DMS114 treated with DMSO at 0.1 percent for 48 hours (cell line): ENCODE measurements around the gene HIPK1.
A peak's percentile ranks its signal among the peaks of the same experiment; 100 is the strongest.
"Not testable (repeated sequence)": the region's sequence is repeated elsewhere in the genome, so short reads cannot be mapped to it uniquely, and the experiment has no call there.

Experiments used
- DNase-seq: peaks from one replicate; lab custom pipeline; 2025; ENCODE audit not compliant: unreplicated experiment; lab: John Stamatoyannopoulos, UW

HIPK1 gene

GRCh38 chr1:113943028-113943811 lies 14.1 kb downstream of the HIPK1 start:
- no peak for DNase-seq

GRCh38 chr1:113945329-113945728 lies 16.2 kb downstream of the HIPK1 start:
- DNase-seq, result no peak

- DNase-seq, result no peak
These were observed 17.0 kb downstream of the HIPK1 start for GRCh38 chr1:113946112-113946511.

- no peak for DNase-seq
These were observed 17.7 kb downstream of the HIPK1 start for GRCh38 chr1:113946678-113947387.

GRCh38 chr1:113947388-113948107 lies 18.4 kb downstream of the HIPK1 start:
- DNase-seq, result no peak

GRCh38 chr1:113948151-113948550 lies 19.0 kb downstream of the HIPK1 start:
- not testable (repeated sequence) for DNase-seq

- no peak for DNase-seq
These were observed 19.9 kb downstream of the HIPK1 start for GRCh38 chr1:113949007-113949406.

GRCh38 chr1:113950908-113951307 lies 21.8 kb downstream of the HIPK1 start:
- no peak for DNase-seq

GRCh38 chr1:113951719-113952118 lies 22.6 kb downstream of the HIPK1 start:
- DNase-seq, result no peak

- no peak for DNase-seq
These were observed 28.9 kb downstream of the HIPK1 start for GRCh38 chr1:113957984-113958383.

- no peak for DNase-seq
These were observed 29.6 kb downstream of the HIPK1 start for GRCh38 chr1:113958691-113959090.

- no peak for DNase-seq
These were observed 34.3 kb downstream of the HIPK1 start for GRCh38 chr1:113963281-113963906.

GRCh38 chr1:113965703-113966412 lies 36.7 kb downstream of the HIPK1 start:
- DNase-seq, result no peak

GRCh38 chr1:113972954-113973353 lies 43.8 kb downstream of the HIPK1 start:
- DNase-seq, result no peak

GRCh38 chr1:113975211-113975895 lies 46.2 kb downstream of the HIPK1 start:
- DNase-seq, result no peak

GRCh38 chr1:113976609-113977278 lies 47.6 kb downstream of the HIPK1 start:
- peak; percentile 26 for DNase-seq

- no peak for DNase-seq
These were observed 48.8 kb downstream of the HIPK1 start for GRCh38 chr1:113977906-113978305.

- DNase-seq, result peak; percentile 74
These were observed 50.0 kb downstream of the HIPK1 start, which contains the start of gene OLFML3 for GRCh38 chr1:113978863-113979702. Gene OLFML3 (plus strand): TSS chr1:113979474. CDS start chr1:113979517, 43 bp downstream.

- DNase-seq, result no peak
These were observed 51.0 kb downstream of the HIPK1 start for GRCh38 chr1:113980110-113980509.
